ENCODE results near the gene OGDH.

Gene OGDH

DNA sequence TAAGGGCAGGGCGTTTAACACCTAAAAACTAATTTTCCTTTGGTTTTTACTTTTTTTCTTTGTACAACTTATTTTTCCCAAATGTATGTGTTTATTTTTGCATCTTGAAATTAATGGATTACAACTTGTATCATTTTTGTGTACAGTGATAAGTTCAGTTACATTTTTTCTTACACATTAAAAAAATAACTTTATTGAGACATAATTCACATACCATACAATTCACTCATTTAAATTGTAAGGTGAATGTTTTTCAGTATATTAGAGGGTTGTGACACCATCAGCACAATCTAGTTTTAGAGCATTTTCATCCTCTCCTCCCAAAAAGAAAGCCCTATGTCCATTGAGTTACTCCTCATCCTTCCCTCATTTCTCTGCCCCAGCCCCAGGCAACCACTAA, 11.6 kb downstream of the OGDH start:
- DNase-seq (ENCODE audit: low read depth in 2 of 2) = no peak

DNA sequence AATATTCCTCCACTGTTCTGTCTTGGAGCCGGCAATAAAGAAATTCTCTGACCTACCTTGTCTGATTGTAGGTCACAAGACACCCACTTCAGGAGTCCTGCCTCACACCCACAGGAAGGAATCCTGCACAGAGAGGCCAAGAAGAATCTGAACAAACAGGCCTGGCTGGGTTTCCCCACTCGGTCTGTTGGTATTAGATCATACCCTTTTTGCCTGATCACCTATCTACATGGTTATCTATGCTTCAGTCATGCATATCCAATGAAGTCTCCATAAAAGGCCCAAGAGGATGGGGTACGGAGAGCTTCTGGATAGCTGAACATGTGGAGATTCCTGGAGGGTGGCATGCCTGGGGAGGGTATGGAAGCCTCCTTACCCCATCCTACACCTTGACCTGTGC, 12.3 kb downstream of the OGDH start:
- no peak for DNase-seq (ENCODE audit: low read depth in 2 of 2)

DNA sequence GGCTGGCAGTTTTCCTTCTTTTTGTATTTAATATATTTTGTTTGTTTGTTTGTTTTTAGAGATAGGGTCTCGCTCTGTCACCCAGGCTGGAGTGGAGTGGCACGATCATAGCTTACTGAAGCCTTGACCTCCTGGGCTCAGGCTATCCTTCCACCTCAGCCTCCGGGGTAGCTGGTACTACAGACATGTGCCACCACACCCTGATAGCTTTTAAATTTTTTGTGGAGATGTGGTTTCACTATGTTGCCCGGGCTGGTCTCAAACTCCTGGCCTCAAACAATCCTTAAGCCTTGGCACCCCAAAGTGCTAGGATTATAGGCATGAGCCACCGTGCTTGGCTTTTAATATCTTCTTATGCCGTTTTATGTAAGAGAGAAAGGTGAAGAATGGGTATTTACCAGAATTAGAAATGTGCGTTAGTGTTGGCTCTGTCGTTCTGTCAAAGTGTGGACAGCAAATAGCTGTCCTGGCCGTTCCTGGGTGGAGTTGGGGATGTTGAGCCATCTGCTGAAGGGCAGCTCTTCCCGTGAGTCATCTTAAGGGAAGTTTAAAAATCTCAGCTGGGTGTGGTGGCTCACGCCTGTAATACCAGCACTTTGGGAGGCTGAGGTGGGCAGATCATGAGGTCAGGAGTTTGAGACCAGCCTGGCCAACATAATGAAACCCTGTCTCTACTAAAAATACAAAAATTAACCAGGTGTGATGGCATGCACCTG, 14.8 kb downstream of the OGDH start:
- no peak for DNase-seq (ENCODE audit: low read depth in 2 of 2)

DNA sequence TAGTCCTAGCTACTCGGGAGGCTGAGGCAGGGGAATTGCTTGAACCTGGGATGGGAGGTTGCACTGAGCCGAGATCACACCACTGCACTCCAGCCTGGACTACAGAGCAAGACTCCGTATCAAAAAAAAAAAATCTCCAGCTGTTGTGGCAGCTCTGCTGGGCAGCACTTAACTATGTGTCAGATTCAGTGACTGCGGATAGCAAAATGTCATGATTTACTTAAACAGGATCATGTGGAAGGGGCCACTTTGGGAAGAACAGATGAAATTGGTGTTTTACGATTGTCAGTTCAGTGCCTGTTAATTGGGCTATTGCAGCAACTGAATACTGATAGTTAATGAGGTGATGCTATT, 15.3 kb downstream of the OGDH start:
- no peak for DNase-seq (ENCODE audit: low read depth in 2 of 2)

DNA sequence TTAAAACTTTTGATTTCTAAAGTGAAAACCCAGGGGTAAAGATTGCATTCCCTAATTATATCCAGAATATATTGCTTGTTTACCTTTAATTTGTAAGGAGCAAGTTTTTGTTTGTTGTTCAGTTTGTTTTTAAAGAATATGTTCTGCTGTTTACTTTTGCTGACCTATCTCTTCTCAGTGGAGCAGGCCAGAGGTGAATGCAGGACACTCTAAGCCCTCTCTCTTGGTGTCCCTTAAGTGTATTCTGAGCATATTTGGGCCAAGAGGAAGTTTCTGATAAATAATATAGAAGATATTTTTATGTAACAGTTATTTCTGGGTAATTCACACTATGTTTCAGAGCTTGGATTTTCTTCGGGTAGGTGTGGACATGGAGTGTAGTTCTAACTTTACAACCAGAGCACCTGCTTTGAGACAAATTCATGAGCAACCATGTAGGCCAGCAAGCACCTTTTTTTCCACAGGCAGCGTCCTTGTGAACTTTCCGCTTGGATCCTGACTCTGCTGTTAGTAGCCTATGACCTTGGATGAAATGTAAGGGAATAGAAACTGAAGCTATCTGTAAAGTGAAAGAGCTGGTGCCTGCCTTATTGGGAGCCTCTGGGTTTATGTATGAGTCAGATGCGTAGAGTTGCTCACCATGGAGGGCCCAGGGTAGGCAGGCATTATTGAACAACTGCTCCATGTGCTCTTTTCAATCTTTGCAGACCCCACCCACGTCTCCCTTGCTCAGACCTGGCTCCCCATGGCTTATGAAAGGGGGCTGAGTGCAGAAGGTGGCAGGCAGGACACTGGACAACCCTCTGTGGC, 16.1 kb downstream of the OGDH start:
- peak in 1 of 2 donors; percentile 30 for DNase-seq (ENCODE audit: low read depth in 2 of 2)

DNA sequence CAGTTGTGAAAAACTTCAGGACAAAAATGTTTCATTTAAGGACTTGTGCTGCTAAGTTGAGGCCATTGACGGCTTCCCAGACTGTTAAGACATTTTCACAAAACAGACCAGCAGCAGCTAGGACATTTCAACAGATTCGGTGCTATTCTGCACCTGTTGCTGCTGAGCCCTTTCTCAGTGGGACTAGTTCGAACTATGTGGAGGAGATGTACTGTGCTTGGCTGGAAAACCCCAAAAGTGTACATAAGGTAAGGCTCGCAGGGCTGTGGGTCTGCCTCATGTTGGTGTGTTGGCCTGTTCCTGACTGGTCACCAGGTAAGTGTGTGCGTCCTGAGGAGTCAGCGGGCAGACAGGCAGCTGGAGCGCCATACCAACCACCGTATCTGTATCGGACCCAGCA, 17.9 kb downstream of the OGDH start:
- DNase-seq (ENCODE audit: low read depth in 2 of 2) = no peak

DNA sequence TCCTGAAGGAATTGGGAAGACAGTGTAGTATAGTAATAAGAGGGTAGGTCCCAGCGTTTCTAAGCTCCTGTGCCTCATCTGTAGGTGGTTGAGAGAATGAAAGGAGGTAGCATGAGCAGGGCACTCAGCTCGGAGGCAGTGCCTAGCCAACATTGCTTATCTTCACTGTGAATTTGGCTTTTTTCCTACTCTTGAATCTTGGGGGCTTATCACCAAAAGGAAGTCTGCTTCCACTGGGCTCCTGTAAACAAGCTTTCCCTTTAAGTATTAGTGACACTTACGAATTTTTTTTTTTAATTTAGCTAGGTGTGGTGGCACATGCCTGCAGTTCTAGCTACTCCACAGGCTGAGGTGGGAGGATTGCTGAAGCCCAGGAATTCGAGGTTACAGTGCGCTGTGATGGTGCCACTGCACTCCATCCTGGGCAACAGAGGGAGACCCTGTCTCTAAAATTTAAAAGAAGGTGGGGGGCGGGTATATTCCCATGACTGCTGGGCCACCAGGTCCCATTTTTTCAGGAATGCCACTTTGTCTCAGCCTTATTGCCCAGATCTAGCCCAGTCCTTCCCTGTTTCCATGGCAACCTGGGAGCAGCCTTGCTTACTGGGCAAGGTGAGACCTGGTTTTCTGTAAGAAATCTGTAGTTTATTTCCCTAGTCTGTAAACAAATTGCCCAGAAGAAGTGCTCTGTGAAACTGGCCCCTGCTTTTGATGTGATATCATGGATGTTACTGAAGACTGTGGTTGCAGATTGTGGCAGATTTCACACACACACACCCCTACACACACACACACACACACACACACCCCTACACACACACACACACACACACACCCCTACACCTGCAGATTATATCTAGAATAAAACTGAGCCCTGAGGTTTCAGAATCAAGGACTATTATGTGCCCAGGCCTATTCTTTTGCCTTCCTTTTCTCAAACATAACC, 19.4 kb downstream of the OGDH start:
- DNase-seq (ENCODE audit: low read depth in 2 of 2) = no peak

DNA sequence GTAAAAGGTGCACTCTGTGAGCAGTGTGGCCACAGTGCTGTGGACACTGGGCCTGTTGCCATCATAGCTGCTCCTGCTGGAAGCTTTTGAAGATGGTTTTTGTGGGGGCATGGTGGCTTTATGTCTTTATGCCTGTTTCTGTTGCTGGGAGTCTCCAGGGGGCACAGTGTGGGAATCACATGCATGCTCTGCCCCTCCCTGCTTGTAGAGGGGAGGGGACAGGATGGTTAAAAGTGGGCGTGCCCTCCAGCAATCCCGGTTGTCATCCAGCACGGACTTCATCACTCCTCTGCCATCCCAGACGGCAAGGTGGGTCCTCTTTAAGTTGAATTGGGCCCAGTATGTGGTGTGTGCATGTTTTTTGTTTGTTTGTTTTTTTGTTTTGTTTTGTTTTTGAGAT, 20.2 kb downstream of the OGDH start:
- DNase-seq (ENCODE audit: low read depth in 2 of 2) = no peak

DNA sequence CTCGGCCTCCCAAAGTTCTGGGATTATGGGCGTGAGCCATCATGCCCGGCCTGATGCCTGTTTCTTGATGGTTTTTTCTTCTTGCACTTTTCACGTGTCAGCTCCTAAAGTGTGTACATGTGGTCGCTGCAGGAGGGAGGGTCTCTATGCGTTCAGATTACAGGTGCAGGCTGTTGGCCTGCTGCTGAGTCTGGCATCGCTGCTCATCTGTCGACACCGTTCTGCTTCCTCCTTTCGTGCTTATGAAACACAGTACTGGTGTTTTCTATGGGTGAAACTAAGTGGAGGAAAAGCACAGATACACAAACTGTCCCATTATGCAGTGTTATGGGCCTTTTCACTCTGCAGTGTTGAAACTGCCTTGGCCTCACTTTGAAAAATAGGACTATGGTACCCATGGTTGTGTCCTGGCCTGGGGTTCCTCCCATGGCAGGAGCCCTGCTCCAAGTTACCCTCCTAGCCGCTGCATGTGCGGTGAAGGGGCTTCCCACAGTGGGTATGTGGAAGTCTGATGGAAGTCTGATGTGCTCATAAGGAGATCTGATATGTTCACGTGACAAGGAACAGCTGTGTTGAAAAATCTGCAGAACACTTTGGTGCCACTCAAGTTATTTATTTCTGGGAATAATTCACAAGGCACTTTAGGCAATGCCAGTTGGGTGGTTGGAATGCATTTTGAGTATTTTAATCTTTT, 23.5 kb downstream of the OGDH start:
- no peak for DNase-seq (ENCODE audit: low read depth in 2 of 2)

DNA sequence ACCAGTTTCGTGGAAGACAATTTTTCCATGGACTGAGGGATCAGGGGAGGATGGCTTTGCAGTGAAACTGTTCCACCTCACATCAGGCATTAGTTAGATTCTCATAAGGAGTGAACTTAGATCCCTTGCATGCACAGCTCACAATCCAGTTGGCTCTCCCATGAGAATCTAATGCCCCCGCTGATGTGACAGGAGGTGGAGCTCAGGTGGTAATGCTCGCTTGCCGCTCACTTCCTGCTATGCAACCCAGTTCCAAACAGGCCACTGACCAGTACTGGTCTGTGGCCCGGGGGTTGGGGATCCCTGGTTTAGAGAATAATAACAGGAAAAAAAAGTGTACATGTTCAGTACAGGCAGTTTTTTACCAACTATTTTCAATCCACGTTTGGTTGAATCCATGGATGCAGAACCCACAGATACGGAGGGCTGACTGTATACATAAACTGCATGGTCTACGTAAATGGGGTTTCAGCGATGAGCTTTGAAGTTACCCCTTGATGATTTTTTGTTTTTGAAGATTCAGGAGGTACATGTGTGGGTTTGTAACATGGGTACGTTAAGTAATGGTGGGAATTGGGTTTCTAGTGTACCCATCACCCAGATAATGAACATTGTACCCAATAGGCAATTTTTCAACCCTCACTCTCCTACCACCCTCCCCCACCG, 24.5 kb downstream of the OGDH start:
- DNase-seq (ENCODE audit: low read depth in 2 of 2) = no peak

DNA sequence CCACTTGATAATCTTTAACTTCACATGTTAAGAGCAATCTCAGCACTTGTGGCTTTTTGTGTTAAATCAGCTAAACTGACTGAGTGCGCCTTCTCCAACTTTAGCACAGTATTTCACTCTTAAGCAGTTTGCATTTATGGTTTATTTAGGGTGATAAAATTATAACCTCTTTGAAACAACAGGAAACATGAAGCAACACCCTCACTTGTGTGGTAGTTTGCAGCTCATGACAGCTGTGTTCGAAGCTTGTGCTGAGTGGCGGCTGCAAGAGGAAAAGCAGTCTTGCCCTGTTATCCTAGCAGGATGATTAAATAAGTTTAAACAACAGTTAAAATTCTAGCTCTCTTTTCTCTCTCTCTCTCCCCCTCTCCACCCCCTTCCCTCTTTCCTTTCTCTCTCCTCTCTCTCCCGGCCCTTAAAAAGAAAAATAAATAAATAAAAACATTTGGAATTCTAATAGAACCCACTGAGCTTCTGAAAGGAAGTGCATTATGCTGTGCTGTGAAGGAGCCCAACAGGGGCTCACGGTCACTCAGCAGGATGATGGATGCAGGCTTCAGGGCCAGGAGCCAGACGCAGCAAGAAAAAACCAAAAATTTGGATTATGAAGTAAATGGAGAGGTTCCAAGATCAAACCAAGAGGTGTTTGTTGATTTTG, 25.2 kb downstream of the OGDH start:
- no peak for DNase-seq (ENCODE audit: low read depth in 2 of 2)

DNA sequence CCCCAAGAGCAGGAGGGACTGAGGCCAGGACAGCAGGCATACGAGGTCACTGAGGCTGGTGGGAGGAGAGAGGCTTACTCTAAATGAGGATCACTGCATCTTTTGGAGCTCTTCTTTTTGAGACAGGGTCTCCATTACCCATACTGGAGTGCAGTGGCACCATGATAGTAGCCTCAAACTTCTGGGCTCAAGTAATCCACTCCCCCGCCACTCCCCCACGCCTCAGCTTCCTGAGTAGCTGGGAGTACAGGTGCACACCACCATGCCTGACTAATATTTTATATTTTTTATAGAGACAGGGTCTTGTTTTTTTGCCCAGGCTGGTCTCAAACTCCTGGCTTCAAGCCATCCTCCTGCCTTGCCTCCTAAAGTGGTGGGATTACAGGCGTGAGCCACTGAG, 25.8 kb downstream of the OGDH start:
- no peak for DNase-seq (ENCODE audit: low read depth in 2 of 2)

DNA sequence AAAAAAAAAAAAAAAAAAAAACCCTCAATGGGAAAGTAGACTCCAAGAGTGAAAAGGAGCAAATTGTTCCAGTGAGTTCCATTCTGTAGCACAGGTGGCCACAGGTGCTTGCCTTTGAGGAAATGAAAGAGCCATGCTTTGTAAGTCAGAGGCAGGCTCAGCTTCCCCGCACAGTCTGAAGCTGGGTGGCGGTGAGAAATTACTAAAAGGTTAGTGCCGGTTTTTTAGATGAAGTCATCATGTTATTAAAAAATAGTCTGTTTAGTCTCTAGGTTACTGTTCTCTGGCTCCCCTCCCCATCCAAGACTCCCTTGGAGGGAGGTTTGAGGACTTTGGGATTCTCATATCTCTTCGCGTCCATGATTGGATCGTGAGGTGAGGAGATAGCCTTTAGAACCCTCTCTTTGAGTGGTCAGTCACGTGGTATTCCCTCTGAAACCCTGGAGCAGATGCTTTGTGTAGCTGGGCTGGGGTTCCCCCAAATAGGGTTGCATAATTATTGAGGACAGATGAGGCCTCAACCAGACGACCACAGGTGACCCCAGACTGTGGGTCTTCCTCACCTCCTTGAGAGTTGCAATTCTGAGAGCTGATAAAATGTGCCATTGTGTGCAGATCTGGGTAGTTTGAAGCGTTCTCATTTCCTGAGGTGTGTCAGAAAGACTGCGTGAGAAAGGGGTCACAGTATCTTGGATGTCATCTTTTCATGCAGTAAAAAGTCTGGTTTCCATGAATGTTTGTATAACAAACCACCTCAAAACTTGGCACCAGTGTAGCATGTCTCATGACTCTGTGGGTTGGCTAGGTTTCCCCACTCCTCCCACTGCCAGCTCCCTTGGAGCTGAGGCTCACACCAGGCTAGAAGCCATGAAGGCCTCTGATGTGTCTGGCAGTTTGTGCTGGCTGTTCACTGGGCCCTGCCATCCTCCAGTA, 27.1 kb downstream of the OGDH start:
- no peak for DNase-seq (ENCODE audit: low read depth in 2 of 2)

DNA sequence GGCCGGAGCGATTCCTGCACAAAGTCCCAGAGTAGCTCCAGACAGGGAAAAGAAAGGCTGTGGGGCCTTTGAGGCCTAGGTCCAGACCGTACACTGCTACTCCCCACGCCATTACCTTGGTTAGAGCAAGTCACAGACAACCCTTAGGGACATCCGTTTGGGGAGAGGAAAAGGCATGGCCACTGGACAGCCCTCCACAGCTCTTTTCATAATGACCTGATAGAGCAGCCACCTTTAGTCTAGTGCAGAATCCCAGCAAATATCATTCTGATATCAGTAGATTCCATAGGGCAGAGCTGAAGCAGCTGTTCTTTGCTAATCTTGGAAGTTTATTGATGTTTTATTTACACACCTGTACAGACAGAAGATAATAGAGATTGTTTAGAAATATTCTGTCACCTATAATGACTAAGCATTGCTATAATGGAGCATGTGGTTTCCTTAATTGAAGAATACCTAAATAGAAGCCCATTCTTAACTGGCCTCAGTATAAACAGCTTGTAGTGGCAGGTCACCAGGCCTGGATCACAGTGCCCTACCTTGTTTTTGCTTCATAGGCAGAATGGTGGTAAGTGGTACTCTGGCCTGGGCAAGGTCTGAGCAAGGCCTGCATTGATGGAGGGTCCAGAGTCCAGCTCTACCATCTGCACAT, 27.9 kb downstream of the OGDH start:
- DNase-seq (ENCODE audit: low read depth in 2 of 2) = no peak

DNA sequence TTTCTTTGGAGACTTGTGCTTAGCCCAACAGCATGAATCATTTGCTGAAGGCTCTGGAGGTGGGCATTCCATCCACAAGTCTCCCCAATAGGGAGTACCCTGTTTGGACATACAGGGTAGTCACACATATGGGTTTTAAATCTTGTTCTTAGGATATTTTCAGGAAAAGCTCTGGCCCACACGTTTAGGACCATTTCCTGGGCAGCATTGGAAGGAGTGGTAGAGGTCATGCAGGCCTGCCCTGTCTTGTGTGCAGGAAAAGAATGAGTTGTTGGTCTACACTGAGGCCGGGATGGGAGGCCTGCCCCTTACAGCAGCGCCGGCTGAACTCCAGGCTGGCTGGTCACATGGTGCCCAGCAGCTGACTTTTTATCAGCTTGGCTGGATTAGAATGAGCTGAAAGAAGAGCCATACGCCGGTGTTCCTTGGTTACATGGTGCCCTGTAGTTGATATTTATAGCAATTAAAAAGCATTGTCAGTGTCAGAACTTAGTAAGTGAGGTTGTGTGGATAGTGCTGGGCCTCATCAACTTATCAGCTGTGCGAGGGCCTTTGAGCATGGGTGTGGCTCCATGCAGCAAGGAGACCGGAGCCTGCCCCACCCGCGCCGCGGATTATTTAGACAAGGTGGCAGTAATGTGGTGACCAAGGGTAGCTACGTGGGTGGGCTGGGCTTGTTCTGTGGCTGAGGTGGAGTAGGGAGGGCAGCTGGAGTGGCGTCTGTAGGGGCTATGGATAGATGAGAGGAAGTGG, 28.6 kb downstream of the OGDH start:
- DNase-seq (ENCODE audit: low read depth in 2 of 2) = no peak

DNA sequence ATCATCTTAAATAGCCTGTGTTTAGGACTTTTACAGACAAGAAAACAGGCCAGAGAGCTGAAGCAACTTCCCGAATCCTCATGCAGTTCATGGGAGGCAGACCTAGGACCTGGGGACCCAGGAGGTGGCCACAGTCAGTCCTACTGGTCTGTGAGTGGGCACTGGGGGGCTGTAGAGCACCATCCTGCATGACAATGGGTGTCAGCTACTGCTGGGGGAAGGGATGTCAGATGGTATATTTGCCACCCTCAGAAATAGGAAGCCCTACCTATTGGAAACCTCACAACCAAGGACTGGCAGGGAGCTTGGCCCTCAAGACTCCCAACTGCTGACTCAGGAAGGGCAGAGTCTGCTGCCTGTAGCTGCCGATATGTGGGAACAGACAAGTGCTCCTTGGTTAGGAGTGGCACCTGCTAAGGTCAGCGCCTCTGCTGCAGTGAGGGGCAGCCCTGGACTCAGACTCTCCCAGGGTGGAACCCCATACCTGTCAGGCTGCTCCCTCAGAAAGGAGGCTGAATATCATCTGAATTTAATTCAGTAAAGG, 29.7 kb downstream of the OGDH start:
- DNase-seq (ENCODE audit: low read depth in 2 of 2) = no peak

DNA sequence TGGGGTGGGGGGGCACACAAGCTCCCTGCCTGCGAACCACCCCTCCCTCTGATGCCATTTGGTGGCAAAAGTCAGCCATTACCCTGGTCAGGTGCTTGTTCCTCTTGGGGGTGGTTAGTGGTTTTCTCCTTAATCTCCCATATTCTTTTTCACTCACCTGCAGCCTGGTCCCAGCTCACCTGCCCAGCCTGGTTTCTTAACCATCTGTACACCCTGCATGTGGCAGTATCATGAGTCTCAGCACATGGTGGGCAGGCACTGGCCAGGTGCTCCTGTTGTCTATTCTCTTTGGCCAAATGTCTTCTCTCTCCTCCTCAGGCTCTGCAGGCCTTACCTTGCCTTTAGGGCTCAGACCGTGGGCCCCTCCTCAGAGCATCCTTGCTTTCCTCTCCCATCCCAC, 30.5 kb downstream of the OGDH start:
- no peak for DNase-seq (ENCODE audit: low read depth in 2 of 2)

All from stimulated activated CD4-positive, alpha-beta T cell treated with anti-CD3 and anti-CD28 coated beads, Interleukin-1b, Interleukin-23, amount 100 ng/mL, for 1 hour (primary cell).